Ovary (tissue), 3 donors: ENCODE measurements around the gene SPR.

Experiments used
- EP300 ChIP-seq: sonication (generic); formaldehyde crosslinking; IDR thresholded peaks from one replicate; pipeline ENCODE4 v1.6.1; 2017; ENCODE audit warnings: antibody characterized with exemption
- POLR2A ChIP-seq: fragments of 450-650 bp; IDR thresholded peaks from one replicate; pipeline ENCODE4 v1.6.1; 2017; ENCODE audit warnings: antibody characterized with exemption, mild to moderate bottlenecking, moderate library complexity
- TF ChIP-seq, protein P1 (sequence below), 3 donors: fragments of 450-650 bp in 2 of 3; fragments of 200-600 bp in 1 of 3; IDR thresholded peaks; one replicate each; pipeline versions ENCODE4 v1.5.1 to v1.8.0; 2016 to 2022; ENCODE audit warnings: antibody characterized with exemption in 3 of 3, mild to moderate bottlenecking in 1 of 3
- donor health status: DM: no; HTN: no; CAD: no.

DNA sequence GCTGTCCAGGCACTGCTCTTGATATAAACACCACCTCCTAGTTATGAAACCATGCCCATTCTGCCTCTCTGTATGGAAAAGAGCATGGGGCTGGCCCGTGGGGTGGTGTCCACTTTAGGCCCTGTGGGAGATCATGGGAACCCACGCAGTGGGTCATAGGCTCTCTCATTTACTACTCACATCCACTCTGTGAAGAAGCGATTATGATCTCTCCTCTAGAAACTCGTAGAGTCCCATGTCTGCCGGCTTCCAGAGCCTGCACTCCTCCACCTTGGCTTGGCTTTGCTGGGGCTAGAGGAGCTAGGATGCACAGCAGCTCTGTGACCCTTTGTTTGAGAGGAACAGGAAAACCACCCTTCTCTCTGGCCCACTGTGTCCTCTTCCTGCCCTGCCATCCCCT is 46.0 kb downstream of the SPR start:
- TF ChIP-seq, protein P1, sequence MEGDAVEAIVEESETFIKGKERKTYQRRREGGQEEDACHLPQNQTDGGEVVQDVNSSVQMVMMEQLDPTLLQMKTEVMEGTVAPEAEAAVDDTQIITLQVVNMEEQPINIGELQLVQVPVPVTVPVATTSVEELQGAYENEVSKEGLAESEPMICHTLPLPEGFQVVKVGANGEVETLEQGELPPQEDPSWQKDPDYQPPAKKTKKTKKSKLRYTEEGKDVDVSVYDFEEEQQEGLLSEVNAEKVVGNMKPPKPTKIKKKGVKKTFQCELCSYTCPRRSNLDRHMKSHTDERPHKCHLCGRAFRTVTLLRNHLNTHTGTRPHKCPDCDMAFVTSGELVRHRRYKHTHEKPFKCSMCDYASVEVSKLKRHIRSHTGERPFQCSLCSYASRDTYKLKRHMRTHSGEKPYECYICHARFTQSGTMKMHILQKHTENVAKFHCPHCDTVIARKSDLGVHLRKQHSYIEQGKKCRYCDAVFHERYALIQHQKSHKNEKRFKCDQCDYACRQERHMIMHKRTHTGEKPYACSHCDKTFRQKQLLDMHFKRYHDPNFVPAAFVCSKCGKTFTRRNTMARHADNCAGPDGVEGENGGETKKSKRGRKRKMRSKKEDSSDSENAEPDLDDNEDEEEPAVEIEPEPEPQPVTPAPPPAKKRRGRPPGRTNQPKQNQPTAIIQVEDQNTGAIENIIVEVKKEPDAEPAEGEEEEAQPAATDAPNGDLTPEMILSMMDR (IDR thresholded peaks at IDR 0.05), result no peak
- no peak for TF ChIP-seq EP300
- no peak for TF ChIP-seq POLR2A
